ENCODE measurements around the gene RNF44. TPM values are rescaled to one million over a fixed set of nuclear protein-coding genes. Genes with fewer than 3 reads are reported as not detected.
A peak's percentile ranks its signal among the peaks of the same experiment; 100 is the strongest.

Gene RNF44
- total and polyA plus RNA-seq, 2 of the 13 experiments (the other 11 are each of a cell fraction or from before 2014, with no cell fraction given), result 9.2 to 16.8 TPM

DNA sequence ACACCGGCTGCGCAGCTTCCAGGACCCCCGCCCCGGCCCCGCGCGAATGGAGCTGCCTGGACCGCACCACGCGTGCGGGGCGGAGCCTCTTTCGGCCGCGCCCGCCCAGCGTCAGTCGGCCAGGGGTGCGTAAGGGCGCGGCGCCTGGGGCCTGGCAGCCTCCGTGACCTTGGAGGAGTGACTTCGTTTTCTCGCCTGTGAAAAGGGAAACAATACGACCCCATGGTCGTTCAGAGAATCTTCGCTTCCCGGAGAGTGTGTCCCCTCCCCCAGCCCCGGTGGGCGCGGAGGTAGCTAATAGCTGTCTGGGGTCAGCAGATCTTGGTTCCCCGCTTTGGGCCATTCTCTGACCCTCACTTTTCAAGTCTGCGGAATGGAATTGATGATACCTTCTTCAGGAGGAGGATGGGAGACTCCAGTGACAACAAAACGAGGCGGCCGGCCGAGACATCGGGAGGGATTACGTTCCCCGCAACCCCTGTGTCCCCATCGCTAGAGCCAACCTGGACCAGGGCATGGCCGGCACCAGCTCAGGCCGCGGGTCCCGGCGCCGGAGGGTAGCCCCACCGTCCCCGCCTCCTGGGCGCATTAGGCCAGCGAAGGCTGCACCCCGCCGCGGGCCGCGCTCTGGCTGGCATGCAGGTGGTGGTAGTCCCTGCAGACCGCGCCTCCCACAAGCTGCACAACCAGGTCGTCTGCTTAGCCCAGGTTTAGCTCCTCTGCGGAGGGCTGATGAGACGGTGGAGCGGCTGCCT is 6.4 kb upstream of the RNF44 start (continued):
- TF ChIP-seq PCBP1 (IDR thresholded peaks at IDR 0.05; ENCODE audit: borderline replicate concordance, low read depth, low read length), result 0 out of 2 replicates have a peak, but pooled peaks have one; percentile 36

DNA sequence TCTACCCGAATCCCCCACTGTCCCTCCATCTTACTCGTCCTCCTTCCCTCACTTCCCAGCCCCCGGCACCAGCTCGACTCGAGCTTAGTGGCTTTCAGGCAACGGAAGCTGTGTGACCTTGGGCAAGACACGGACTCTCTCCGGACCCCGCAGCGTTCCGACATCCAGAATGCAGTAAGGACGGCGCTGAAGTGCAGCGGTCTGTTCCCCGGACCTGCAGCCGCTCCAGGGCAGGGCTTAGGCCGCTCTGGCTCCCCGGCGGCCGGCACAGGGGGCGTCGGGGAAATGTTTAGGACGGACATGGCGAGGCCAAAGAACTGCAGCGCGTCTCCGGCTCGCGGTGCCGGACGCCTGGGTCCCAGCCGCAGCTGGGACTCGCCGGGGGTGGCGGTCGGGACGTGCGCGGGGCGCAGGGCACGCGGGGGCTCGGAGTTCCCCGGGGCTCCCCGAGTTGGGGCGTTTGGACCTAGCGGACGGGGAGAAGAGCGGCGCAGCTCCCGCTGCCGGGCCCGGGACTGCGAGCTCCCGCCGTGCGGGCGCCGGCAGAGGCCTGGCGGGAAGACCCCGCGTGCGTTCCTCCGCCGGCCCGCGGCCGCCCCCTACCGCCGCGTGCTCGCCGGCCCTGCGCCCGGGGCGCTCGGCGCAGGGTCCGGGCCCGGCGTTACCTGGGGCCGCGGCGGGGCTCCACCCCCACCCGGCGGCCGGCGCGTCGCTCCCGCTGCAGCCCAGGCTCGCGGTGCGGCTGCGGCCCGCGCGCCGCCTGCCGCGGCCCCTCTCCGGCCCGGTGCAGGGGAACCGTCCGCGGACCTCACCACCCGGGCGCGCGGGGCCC is 5.6 kb upstream of the RNF44 start:
- Histone ChIP-seq H3K4me2 (ENCODE audit: low read depth, low read length) (peak overlapping the region; percentile 93), H2AFZ (ENCODE audit: low read length) (no peak overlapping the region), H3K79me2 (ENCODE audit: insufficient read depth, low read length) (no peaks in the 10 kb centered on the region), H3K9me3 (ENCODE audit: low read length) (no peaks in the 10 kb centered on the region), H3K36me3 (replicated peaks in 1 of 2; ENCODE audit: control insufficient read depth in 1 of 2, insufficient read depth in 2 of 2, low read length in 2 of 2) (no peaks in the 10 kb centered on the region), H3K4me1 (ENCODE audit: insufficient read depth, low read length) (peaks cover 84% of the 10 kb centered on the region), H3K9ac (ENCODE audit: insufficient read depth, low read depth, low read length) (peak overlapping the region; percentile 74), H4K20me1 (ENCODE audit: insufficient read depth, low read length) (no peaks in the 10 kb centered on the region), H3K27ac (ENCODE audit: extremely low read length, insufficient read depth, low read length) (peak overlapping the region; percentile 14), H3K4me3 (replicated peaks in 1 of 3; ENCODE audit: insufficient read depth in 1 of 3, low read depth in 2 of 3, low read length in 3 of 3) (peak overlapping the region; percentile 67 to 77 (median 72)), H3K27me3 (ENCODE audit: control insufficient read depth in 1 of 2, insufficient read depth in 2 of 2, low read length in 2 of 2) (no peaks in the 10 kb centered on the region)
- in situ Hi-C loops (cut with HindIII; ENCODE audit: extremely low pct_ligation_motif_present, low pct_unique_long_range_greater_than_20kb), result loop anchor here (25.0 kb wide), 1 partner anchor 819 kb away; the partner anchor contains the start of genes LMAN2 and RGS14
- WGBS (ENCODE audit: low lambda C conversion rate), result 0% methylated on average over 12 of the region's 110 CpGs
- POLR2A ChIA-PET, result interaction anchor here (1.2 to 9.7 kb wide), 5 partner anchors 6 to 544 kb away, joined by 3 to 212 read pairs (median 4); partner anchors contain the start of genes FAF2, FGFR4, HIGD2A and NOP16
- DNase-seq (ENCODE audit: low spot score) (no peak), FAIRE-seq (no peak), ATAC-seq (peak; percentile 32)
- no TSS peak for BruUV-seq (replicated peaks)
- CTCF ChIA-PET (ENCODE audit: low intra/inter-chr PET ratio, low total read pairs), result no interaction called here
- intact Hi-C loops (cut with micrococcal nuclease; ENCODE audit: unreplicated experiment), result no loop called here
- peak; percentile 52; the same call in 1 of the 3 replicates for TF ChIP-seq MXI1 (IDR thresholded peaks at IDR 0.05; ENCODE audit: borderline replicate concordance, low read depth, low read length)
- peak; percentile 30; the same call in 1 of the 2 replicates for TF ChIP-seq GABPB1 (CRISPR knock-in tag; IDR thresholded peaks at IDR 0.05)
- peak; percentile 4 for TF ChIP-seq SKI (IDR thresholded peaks at IDR 0.05; ENCODE audit: partially characterized antibody)
- TF ChIP-seq, protein P1, sequence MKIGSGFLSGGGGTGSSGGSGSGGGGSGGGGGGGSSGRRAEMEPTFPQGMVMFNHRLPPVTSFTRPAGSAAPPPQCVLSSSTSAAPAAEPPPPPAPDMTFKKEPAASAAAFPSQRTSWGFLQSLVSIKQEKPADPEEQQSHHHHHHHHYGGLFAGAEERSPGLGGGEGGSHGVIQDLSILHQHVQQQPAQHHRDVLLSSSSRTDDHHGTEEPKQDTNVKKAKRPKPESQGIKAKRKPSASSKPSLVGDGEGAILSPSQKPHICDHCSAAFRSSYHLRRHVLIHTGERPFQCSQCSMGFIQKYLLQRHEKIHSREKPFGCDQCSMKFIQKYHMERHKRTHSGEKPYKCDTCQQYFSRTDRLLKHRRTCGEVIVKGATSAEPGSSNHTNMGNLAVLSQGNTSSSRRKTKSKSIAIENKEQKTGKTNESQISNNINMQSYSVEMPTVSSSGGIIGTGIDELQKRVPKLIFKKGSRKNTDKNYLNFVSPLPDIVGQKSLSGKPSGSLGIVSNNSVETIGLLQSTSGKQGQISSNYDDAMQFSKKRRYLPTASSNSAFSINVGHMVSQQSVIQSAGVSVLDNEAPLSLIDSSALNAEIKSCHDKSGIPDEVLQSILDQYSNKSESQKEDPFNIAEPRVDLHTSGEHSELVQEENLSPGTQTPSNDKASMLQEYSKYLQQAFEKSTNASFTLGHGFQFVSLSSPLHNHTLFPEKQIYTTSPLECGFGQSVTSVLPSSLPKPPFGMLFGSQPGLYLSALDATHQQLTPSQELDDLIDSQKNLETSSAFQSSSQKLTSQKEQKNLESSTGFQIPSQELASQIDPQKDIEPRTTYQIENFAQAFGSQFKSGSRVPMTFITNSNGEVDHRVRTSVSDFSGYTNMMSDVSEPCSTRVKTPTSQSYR (CRISPR knock-in tag; IDR thresholded peaks at IDR 0.05; ENCODE audit: borderline replicate concordance), result no peak
- peak; percentile 56 for TF ChIP-seq RAD21 (CRISPR knock-in tag; IDR thresholded peaks at IDR 0.05)
- no peak for TF ChIP-seq ZNF569 (CRISPR knock-in tag; IDR thresholded peaks at IDR 0.05; ENCODE audit: borderline replicate concordance)
- TF ChIP-seq SAFB2 (CRISPR knock-in tag; IDR thresholded peaks at IDR 0.05; ENCODE audit: borderline replicate concordance, low read depth), result peak; percentile 51; the same call in 1 of the 2 replicates
- TF ChIP-seq GFI1 (CRISPR knock-in tag; IDR thresholded peaks at IDR 0.05; ENCODE audit: borderline replicate concordance), result no peak
- TF ChIP-seq, protein P2, sequence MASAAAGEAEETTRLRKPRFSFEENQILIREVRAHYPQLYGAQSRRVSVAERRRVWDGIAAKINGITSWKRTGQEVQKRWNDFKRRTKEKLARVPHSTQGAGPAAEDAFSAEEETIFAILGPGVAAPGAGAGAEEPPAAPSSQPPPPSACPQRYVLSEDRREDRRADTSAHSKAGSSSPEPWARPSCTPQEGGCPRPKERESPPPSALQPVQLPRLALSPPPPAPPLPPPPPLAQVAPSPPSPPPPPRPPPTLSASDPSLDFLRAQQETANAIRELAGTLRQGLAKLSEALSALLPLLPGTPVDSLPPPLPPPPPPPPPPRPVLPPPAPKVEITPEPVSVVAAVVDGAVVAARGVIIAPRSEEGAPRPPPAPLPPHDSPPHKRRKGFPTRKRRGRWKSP (CRISPR knock-in tag; IDR thresholded peaks at IDR 0.05), result peak; percentile 32; the same call in 1 of the 2 replicates
- TF ChIP-seq CREB1 (IDR thresholded peaks at IDR 0.05), result no peak
- TF ChIP-seq CREB1 (CRISPR knock-in tag; IDR thresholded peaks at IDR 0.05), result no peak
- TF ChIP-seq, protein P3, sequence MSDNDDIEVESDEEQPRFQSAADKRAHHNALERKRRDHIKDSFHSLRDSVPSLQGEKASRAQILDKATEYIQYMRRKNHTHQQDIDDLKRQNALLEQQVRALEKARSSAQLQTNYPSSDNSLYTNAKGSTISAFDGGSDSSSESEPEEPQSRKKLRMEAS (IDR thresholded peaks at IDR 0.05), result peak; percentile 80; the same call in 1 of the 2 replicates
- peak; percentile 16; the same call in 1 of the 2 replicates for TF ChIP-seq SIN3A (IDR thresholded peaks at IDR 0.05; ENCODE audit: borderline replicate concordance, low read depth, low read length)
- TF ChIP-seq HNRNPK (IDR thresholded peaks at IDR 0.05; ENCODE audit: low read depth, low read length, poor library complexity, severe bottlenecking), result peak; percentile 39
- TF ChIP-seq YEATS4 (CRISPR knock-in tag; IDR thresholded peaks at IDR 0.05; ENCODE audit: borderline replicate concordance), result peak; percentile 64

Data from HepG2 (cell line).